NCI-H146 treated with DMSO at 0.1 percent for 48 hours (cell line): ENCODE measurements around the gene ATE1.
"Not testable (repeated sequence)": the region's sequence is repeated elsewhere in the genome, so short reads cannot be mapped to it uniquely, and the experiment has no call there.

ENCODE experiments used
- DNase-seq: peaks from one replicate; lab custom pipeline; 2025; ENCODE audit not compliant: unreplicated experiment; lab: John Stamatoyannopoulos, UW

Gene ATE1

GRCh38 chr10:121930268-121931085, 2.6 kb upstream of the ATE1 start:
- peak; percentile 7 for DNase-seq

- not testable (repeated sequence) for DNase-seq
Observed at GRCh38 chr10:121929585-121930267, 1.9 kb upstream of the ATE1 start.

GRCh38 chr10:121928528-121928884, 675 bp upstream of the ATE1 start:
- no peak for DNase-seq

- DNase-seq, result peak; percentile 36
Observed at GRCh38 chr10:121927318-121927840, 452 bp downstream of the ATE1 start.

- DNase-seq, result no peak
Observed at GRCh38 chr10:121926671-121927317, 1.0 kb downstream of the ATE1 start.

GRCh38 chr10:121926157-121926556, 1.7 kb downstream of the ATE1 start:
- DNase-seq, result no peak

- no peak for DNase-seq
Observed at GRCh38 chr10:121921238-121921931, 6.4 kb downstream of the ATE1 start.

- DNase-seq, result no peak
Observed at GRCh38 chr10:121919666-121920065, 8.2 kb downstream of the ATE1 start.

- DNase-seq, result not testable (repeated sequence)
Observed at GRCh38 chr10:121918800-121919199, 9.0 kb downstream of the ATE1 start.

GRCh38 chr10:121914661-121915060, 13.2 kb downstream of the ATE1 start:
- DNase-seq, result no peak

GRCh38 chr10:121911421-121911697, 16.5 kb downstream of the ATE1 start:
- DNase-seq, result no peak

- DNase-seq, result no peak
Observed at GRCh38 chr10:121910673-121911420, 17.0 kb downstream of the ATE1 start.

GRCh38 chr10:121904888-121905287, 22.9 kb downstream of the ATE1 start:
- no peak for DNase-seq

- DNase-seq, result peak; percentile 71
Observed at GRCh38 chr10:121900443-121901174, 27.2 kb downstream of the ATE1 start.

GRCh38 chr10:121899727-121900126, 28.1 kb downstream of the ATE1 start:
- DNase-seq, result peak; percentile 16

- DNase-seq, result peak; percentile 76
Observed at GRCh38 chr10:121891103-121891502, 36.7 kb downstream of the ATE1 start.

GRCh38 chr10:121889212-121889611, 38.6 kb downstream of the ATE1 start:
- no peak for DNase-seq

GRCh38 chr10:121886997-121887622, 40.7 kb downstream of the ATE1 start:
- DNase-seq, result peak; percentile 25

- no peak for DNase-seq
Observed at GRCh38 chr10:121886181-121886580, 41.6 kb downstream of the ATE1 start.

GRCh38 chr10:121880895-121881294, 46.9 kb downstream of the ATE1 start:
- no peak for DNase-seq
